Duodenal mucosa (tissue), 2 donors: Measurements from ENCODE around the gene HOXB13.

Experiments
- H3K27ac ChIP-seq: one replicate; pipeline ENCODE4 v1.7.0; 2013; ENCODE audit warnings: low read depth, low read length
- H3K27me3 ChIP-seq, 2 donors: one replicate each; pipeline ENCODE4 v1.7.0; 2013; ENCODE audit warnings: low read length in 2 of 2, control low read depth in 1 of 2; ENCODE audit not compliant: insufficient read depth in 2 of 2, control insufficient read depth in 1 of 2
- H3K36me3 ChIP-seq, 2 donors: one replicate each; pipeline ENCODE4 v1.7.0; 2013; ENCODE audit warnings: low read length in 2 of 2, control low read depth in 1 of 2; ENCODE audit not compliant: insufficient read depth in 2 of 2, control insufficient read depth in 1 of 2
- H3K4me1 ChIP-seq, 2 donors: one replicate each; pipeline ENCODE4 v1.7.0; 2013; ENCODE audit warnings: low read length in 2 of 2, control low read depth in 1 of 2; ENCODE audit not compliant: insufficient read depth in 2 of 2, control insufficient read depth in 1 of 2
- H3K4me3 ChIP-seq, 2 donors: one replicate each; pipeline ENCODE4 v1.7.0; 2013; ENCODE audit warnings: low read length in 2 of 2, low read depth in 1 of 2
- H3K9ac ChIP-seq, 2 donors: one replicate each; pipeline ENCODE4 v1.7.0; 2013; ENCODE audit warnings: low read length in 2 of 2, low read depth in 1 of 2
- H3K9me3 ChIP-seq, 2 donors: one replicate each; pipeline ENCODE4 v1.7.0; 2013; ENCODE audit warnings: low read length in 2 of 2, control low read depth in 1 of 2; ENCODE audit not compliant: control insufficient read depth in 1 of 2

The HOXB13 gene

GRCh38 chr17:48756830-48757251, 28.3 kb upstream of the HOXB13 start:
- Histone ChIP-seq H3K36me3 (no peaks in the 10 kb centered on the region), H3K27me3 (peaks cover 58 to 60% of the 10 kb centered on the region in 2 donors), H3K27ac (no peak overlapping the region), H3K4me1 (peaks cover 21% of the 10 kb centered on the region in 2 donors), H3K9ac (no peak overlapping the region), H3K4me3 (no peak overlapping the region), H3K9me3 (no peaks in the 10 kb centered on the region)

GRCh38 chr17:48755356-48755755, 26.8 kb upstream of the HOXB13 start:
- Histone ChIP-seq H3K27me3 (peaks cover 72 to 74% of the 10 kb centered on the region in 2 donors), H3K9ac (no peak overlapping the region), H3K9me3 (no peaks in the 10 kb centered on the region), H3K36me3 (no peaks in the 10 kb centered on the region), H3K27ac (no peak overlapping the region), H3K4me3 (no peak overlapping the region), H3K4me1 (peaks cover 9 to 13% of the 10 kb centered on the region in 2 donors)

GRCh38 chr17:48754500-48755261, 26.1 kb upstream of the HOXB13 start:
- Histone ChIP-seq H3K4me3 (no peak overlapping the region), H3K9me3 (no peaks in the 10 kb centered on the region), H3K4me1 (peaks cover 8 to 12% of the 10 kb centered on the region in 2 donors), H3K27ac (no peak overlapping the region), H3K27me3 (peaks cover 79 to 81% of the 10 kb centered on the region in 2 donors), H3K36me3 (no peaks in the 10 kb centered on the region), H3K9ac (no peak overlapping the region)

GRCh38 chr17:48753794-48754499, 25.4 kb upstream of the HOXB13 start:
- Histone ChIP-seq H3K9ac (no peak overlapping the region), H3K27ac (no peak overlapping the region), H3K27me3 (peaks cover 86 to 89% of the 10 kb centered on the region in 2 donors), H3K9me3 (no peaks in the 10 kb centered on the region), H3K4me3 (no peak overlapping the region), H3K4me1 (peaks cover 8 to 12% of the 10 kb centered on the region in 2 donors), H3K36me3 (no peaks in the 10 kb centered on the region)

- Histone ChIP-seq H3K4me3 (no peak overlapping the region), H3K36me3 (no peaks in the 10 kb centered on the region), H3K4me1 (peaks cover 8 to 12% of the 10 kb centered on the region in 2 donors), H3K9me3 (no peaks in the 10 kb centered on the region), H3K9ac (no peak overlapping the region), H3K27ac (no peak overlapping the region), H3K27me3 (peaks cover 93 to 95% of the 10 kb centered on the region in 2 donors)
These were observed 24.1 kb upstream of the HOXB13 start for GRCh38 chr17:48752399-48753288.

- no peaks in the 10 kb centered on the region for H3K9me3 ChIP-seq
- H3K9ac ChIP-seq = no peak overlapping the region
- no peaks in the 10 kb centered on the region for H3K36me3 ChIP-seq
- H3K27ac ChIP-seq = no peak overlapping the region
- H3K4me1 ChIP-seq = peaks cover 0 to 8% of the 10 kb centered on the region in 2 donors
- peaks cover 95 to 97% of the 10 kb centered on the region in 2 donors for H3K27me3 ChIP-seq
- H3K4me3 ChIP-seq = no peak overlapping the region
These were observed 23.3 kb upstream of the HOXB13 start for GRCh38 chr17:48751733-48752398.

- no peak overlapping the region for H3K9ac ChIP-seq
- H3K9me3 ChIP-seq = no peaks in the 10 kb centered on the region
- no peak overlapping the region for H3K4me3 ChIP-seq
- no peak overlapping the region for H3K27ac ChIP-seq
- H3K4me1 ChIP-seq = peaks cover 0 to 14% of the 10 kb centered on the region in 2 donors
- H3K27me3 ChIP-seq = peaks cover 98% of the 10 kb centered on the region in 2 donors
- no peaks in the 10 kb centered on the region for H3K36me3 ChIP-seq
These were observed 22.6 kb upstream of the HOXB13 start for GRCh38 chr17:48751172-48751571.

- no peak overlapping the region for H3K9ac ChIP-seq
- peaks cover 0 to 11% of the 10 kb centered on the region in 2 donors for H3K4me1 ChIP-seq
- H3K27me3 ChIP-seq = peaks cover 98 to 99% of the 10 kb centered on the region in 2 donors
These were observed 21.3 kb upstream of the HOXB13 start for GRCh38 chr17:48749621-48750553.

More at GRCh38 chr17:48749621-48750553, 21.3 kb upstream of the HOXB13 start:
- no peak overlapping the region for H3K27ac ChIP-seq
- H3K36me3 ChIP-seq = no peaks in the 10 kb centered on the region
- H3K9me3 ChIP-seq = no peaks in the 10 kb centered on the region
- no peak overlapping the region for H3K4me3 ChIP-seq
